GM21723 (cell line): ENCODE measurements around the gene MED17.
"Not testable (repeated sequence)": the region's sequence is repeated elsewhere in the genome, so short reads cannot be mapped to it uniquely, and the experiment has no call there.

Experiments
- ATAC-seq: cut with Tn5 transposase; IDR thresholded peaks from one replicate; pipeline ENCODE4 v1.9.1; 2021; ENCODE audit warnings: mild to moderate bottlenecking, moderate library complexity; ENCODE audit not compliant: unreplicated experiment

Gene MED17

DNA sequence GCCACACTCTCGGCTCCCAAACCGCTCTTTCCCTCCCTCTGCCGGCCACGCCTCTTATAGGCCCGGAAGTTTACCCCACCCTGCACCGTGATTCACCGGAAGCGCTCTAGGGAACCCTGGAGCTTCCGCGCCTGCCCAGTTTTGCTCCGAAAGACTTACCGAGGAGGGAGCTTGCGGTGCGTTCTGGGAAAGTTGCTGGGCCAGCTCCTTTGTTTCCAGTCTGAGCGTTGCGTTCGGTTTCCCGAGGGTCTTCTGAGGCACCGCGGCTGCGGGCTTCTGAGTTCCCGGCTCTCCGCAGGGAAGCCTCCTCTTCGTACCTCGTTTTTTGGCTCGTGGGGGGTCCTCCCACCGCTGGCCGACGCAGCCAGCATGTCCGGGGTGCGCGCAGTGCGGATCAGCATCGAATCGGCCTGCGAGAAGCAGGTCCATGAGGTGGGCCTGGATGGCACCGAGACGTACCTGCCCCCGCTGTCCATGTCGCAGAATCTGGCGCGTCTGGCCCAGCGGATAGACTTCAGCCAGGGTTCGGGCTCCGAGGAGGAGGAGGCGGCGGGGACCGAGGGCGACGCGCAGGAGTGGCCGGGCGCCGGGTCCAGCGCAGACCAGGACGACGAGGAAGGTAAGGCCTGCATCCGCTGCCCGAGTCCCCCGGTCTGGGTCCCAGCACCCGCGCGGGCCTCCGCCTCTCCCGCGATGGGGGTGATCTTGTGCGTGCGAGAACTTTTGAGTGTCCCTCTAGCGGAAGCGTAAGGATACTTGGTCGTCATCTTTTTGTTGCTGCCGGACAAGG lies at the start of gene MED17:
Gene MED17 (plus strand): TSS at position 138 of the 790 bp plus-strand sequence. CDS start 232 bp downstream, at position 370.
- peak; percentile 98 for ATAC-seq

GRCh38 chr11:93734427-93735222 lies 49.5 kb upstream of the MED17 start:
- ATAC-seq: no peak

DNA sequence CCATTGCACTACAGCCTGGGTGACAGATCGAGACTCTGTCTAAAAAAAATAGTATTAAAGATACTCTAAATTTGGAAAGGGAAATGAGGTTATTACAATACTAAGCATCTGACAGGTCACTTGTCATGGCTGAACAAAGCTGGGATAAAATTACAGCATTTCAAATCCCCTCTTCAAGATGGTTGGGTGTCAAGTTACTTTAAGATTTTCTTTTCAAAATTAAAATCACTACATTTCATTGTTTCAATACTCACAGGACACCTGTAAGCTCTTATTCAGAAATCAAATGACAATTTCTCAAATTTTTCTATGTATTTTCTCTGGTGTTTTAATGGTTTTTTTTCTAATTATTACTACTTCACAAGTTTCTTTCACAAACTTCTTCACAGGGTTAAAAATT lies 48.5 kb upstream of the MED17 start:
- ATAC-seq: no peak

- ATAC-seq: no peak
Measured at GRCh38 chr11:93736129-93736528, 48.0 kb upstream of the MED17 start.

DNA sequence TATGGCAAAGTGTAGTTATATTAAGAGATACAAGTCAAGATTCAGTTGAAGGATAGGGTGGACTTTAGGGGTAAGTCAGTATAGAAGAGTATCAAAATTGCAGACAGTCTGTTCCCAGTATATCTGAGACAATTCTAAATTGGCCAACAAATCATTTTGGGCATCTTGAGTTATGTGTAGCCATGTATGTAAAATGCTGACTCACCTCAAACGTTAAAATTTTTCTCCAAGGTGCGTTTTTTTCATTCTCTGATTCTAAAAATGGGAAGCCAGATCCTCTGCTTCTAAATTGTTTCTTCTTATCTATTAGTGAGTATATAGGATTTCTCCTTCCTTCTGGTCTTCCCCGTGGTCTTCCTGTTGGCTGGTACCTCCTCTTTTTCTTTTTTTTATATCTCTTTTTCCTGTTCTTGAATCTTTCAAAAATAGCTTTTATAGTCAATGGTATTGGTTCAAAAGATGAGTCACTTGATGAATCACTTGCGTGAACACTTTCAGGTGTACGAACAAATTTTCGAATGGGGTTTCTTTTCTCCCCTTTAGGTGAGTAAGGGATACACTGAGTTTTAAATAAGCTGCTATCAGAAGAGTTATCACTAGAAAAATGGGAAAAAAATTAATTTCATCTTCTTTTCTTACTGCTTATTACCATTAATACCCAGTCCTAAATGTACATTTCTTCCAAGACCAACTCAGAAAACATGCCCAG lies 46.0 kb upstream of the MED17 start:
- ATAC-seq: no peak

DNA sequence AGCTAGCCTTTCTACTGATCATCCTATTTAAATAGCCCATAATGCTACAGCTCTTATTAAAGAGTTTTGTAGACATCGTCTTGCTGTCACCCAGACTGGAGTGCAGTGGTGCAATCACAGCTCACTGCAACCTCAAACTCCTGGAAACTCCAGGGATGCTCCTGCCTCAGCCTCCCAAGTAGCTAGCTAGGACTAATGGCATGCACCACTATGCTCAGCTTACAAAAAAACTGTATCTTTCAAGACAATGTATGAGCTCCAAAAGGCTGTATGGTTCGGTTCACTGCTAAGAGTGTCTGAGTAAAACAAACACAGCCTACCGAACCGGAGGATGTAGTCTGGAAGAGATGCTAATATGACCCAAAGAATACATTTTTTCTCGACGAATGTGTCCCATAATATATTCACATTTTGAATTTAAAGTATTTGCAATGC lies 45.4 kb upstream of the MED17 start:
- ATAC-seq: no peak

DNA sequence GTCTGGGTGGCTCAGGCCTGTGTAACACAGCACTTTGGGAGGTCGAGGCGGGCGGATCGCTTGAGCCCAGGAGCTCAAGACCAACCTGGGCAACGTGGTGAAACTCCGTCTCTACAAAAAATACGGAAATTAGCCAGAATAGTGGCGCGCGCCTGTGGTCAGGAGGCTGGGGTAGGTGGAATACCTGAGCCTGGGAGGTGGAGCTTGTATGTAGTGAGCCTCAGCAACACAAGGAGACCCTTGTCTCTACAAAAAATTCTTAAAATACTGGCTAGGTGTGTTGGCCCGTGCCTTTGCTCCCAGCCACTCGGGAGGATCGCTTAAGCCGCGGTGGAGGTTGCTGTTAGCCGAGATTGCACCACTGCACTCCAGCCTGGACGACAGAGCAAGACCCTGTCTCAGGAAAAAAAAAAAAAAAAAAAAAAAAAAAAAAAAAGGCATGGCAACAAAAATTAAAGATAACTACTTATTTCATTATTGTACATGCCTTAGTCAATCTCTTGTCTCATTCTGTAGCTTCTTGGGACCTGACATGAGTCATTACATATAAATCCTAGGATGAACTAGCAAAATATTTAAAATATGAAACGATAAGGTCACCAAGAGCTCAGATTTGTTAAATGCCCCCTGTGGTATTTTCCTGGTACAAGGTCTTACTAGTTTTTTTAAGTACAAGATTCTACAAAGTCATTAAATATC lies 43.9 kb upstream of the MED17 start:
- ATAC-seq: no peak

DNA sequence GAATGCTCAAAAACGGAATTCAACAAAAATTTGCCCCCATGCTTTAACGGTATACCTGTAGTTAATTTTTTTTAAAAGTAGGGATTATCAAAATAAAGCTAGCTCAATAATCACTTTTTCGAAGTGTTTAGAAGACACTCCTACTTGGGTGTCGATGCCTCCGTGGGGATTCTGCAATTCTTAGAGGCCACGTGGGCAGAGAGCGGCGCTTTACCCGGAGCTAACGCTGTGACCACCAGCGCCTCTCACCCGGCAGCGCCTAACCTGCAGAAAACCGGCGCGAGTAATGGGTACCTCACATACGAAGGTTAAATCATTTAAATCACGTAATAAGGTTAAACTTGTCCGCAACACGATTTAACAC lies 43.4 kb upstream of the MED17 start:
- ATAC-seq: peak; percentile 47

- ATAC-seq: peak; percentile 85
Measured at GRCh38 chr11:93741094-93741881, 42.8 kb upstream of the MED17 start, which contains the start of the genes C11orf54 and TAF1D. C11orf54 (plus strand) TSS chr11:93741672; CDS start chr11:93747394, 5,722 bp downstream. TAF1D (minus strand) TSS chr11:93741495; CDS start chr11:93739304, 2,191 bp downstream.

- ATAC-seq: peak; percentile 19
Measured at GRCh38 chr11:93741882-93742226, 42.2 kb upstream of the MED17 start.

DNA sequence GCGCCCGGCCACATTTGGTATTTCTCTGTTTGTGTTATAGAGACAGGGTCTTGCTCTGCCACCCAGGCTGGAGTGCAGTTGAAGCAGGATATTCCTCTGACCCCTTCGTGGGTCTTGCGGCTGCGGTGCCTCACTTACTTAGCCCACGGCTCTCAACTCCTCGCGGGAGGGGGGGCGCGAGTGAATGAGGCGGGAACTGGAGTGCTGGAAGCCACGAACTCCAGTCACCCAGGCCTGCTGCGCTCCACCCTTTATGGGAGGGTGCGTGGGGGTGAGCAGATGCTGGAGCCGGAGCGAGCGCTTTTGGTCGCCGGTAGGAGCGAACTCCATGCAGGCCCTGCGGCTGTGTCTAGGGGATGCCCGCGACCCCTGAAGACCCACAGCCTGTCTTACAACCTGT lies 40.8 kb upstream of the MED17 start:
- no peak for ATAC-seq

GRCh38 chr11:93744669-93745004 lies 39.4 kb upstream of the MED17 start:
- no peak for ATAC-seq

DNA sequence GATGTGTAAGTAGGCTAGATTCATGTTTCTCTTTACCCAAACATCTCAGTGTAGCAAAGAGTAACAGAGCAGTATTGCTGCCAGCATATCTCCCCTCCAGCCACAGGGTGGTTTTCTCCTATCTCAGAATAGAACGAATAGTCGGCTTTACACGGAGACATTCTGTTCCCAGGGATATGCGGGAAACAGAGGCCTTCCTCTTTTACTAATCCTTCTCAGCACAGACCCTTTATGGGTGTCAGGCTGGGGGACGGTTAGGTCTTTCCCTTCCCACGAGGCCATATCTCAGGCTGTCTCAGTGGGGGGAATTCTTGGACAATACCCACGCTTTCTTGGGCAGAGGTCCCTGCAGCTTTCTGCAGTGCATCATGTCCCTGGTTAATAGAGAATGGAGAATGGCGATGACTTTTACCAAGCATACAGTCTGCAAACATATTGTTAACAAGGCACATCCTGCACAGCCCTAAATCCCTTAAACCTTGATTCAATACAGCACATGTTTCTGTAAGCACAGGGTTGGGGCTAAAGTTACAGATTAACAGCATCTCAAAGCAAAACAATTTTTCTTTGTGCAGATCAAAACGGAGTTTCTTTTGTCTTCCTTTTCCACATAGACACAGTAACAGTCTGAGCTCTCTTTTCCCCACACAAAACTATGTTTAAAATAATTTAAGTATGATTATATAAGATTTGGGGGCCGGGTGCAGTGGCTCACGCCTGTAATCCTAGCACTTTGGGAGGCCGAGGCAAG lies 38.9 kb upstream of the MED17 start:
- not testable (repeated sequence) for ATAC-seq

DNA sequence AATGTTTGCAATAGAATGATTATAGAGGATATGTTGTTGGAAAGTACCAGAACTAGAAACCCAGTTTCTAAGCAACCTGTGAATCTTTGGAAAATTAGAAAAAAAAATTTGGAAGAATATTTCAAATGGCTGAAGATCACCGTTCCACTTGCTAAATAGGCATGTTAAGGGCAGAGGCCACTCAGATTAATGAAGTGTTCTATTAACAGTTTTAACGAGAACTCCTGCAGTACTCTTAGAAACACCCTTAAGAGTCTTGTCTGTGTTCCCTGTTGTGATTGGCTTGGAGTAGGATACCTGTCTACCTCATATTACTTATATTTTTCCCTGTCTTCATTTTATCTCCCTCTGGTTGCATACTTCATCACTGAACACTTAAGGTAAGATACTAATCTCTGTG lies 38.0 kb upstream of the MED17 start:
- no peak for ATAC-seq

DNA sequence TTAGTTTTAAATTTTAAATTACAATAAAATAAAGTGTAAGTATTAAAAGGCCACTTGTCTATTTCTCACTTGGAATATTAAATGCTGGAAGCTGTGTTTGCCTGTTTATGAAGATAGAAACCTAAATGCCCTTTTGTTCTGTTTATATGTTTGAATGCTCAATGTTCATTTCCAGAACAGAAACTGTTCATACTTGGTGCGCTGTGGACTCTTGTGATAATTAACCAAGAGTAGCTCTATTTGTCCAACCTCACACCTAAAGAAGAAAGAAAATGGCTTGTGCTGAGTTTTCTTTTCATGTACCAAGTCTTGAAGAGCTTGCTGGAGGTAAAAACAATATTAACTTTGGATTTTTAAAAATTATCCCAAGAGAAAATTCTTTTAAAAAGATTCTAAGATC lies 37.0 kb upstream of the MED17 start:
- ATAC-seq: peak; percentile 63

DNA sequence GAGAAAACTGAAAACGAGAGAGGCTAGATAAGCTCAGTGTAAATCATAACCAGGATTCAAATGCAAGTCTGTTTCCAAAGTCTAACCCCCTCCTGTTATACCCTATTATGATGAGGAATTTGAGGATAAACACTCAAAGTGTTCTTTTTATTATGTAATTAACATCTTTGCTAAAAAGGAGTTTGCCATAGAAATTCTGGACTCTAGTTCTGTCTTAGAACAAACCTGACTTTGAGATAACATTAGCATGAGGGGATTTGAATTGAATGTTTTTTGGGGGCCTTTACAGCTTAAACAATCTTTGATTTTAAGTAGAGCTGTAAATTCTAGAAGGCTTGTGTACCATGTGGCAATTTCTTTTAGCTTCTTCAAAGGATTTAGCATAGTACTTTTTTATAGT lies 33.1 kb upstream of the MED17 start:
- no peak for ATAC-seq

- no peak for ATAC-seq
Measured at GRCh38 chr11:93753241-93753640, 30.8 kb upstream of the MED17 start.

GRCh38 chr11:93756748-93757147 lies 27.3 kb upstream of the MED17 start:
- ATAC-seq: no peak

- ATAC-seq: no peak
Measured at GRCh38 chr11:93757301-93757700, 26.8 kb upstream of the MED17 start.
